ENCODE measurements around the gene CCDC154.
"Not testable (repeated sequence)": the region's sequence is repeated elsewhere in the genome, so short reads cannot be mapped to it uniquely, and the experiment has no call there.

The CCDC154 gene

GRCh38 chr16:1443403-1443973, 868 bp downstream of the CCDC154 start:
- DNase-seq, result no peak

GRCh38 chr16:1442697-1443096, 1.7 kb downstream of the CCDC154 start:
- in situ Hi-C loops (cut with MboI; ENCODE audit: low pct_unique_long_range_greater_than_20kb, low sequenced_read_pairs), result no loop called here
- no peak for DNase-seq

More at GRCh38 chr16:1443403-1443973, 868 bp downstream of the CCDC154 start:
- in situ Hi-C loops (cut with MboI; ENCODE audit: low pct_unique_long_range_greater_than_20kb, low sequenced_read_pairs), result no loop called here

DNA sequence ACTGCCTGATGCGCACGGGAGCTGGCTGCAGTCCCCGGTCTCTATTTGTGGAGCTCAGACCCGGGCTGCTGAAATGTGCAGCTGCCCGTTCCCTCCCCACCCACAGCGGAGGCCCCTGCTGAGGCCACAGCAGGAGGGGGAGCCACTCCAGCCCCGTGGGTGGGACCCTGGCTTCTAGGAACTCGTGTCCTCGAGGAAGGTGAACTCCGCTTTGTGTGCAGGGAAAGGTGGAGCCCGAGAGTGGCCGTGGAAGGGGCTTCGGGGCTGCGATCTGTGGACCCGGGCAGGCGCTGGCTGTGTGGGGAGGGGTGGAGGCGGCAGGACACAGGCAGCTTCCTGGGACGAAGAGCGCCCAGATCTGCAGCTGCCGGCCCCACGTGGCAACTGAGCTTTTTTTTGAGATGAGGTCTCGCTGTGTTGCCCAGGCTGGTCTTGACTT, 2.9 kb downstream of the CCDC154 start:
- in situ Hi-C loops (cut with MboI; ENCODE audit: low pct_unique_long_range_greater_than_20kb, low sequenced_read_pairs), result no loop called here
- DNase-seq, result no peak

DNA sequence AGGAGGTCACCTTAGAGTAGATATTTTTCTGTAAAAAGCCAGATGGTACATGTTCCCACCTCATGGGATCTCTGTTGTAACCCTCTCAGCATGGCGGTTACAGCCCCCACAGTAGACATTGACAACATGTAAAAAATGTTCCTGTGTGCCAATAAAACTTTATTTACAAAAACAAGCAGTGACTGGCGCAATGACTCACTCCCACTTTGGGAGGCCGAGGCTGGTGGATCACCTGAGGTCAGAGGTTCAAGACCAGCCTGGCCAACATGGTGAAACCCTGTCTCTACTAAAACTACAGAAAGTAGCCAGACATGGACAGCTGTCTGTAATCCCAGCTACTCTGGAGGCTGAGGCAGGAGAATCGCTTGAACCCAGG, 4.7 kb downstream of the CCDC154 start:
- in situ Hi-C loops (cut with MboI; ENCODE audit: low pct_unique_long_range_greater_than_20kb, low sequenced_read_pairs); DNase-seq: not testable (repeated sequence)

GRCh38 chr16:1439058-1439698, 5.2 kb downstream of the CCDC154 start:
- in situ Hi-C loops (cut with MboI; ENCODE audit: low pct_unique_long_range_greater_than_20kb, low sequenced_read_pairs), result no loop called here
- DNase-seq, result no peak

- in situ Hi-C loops (cut with MboI; ENCODE audit: low pct_unique_long_range_greater_than_20kb, low sequenced_read_pairs), result no loop called here
- DNase-seq, result no peak
These were observed 5.9 kb downstream of the CCDC154 start for GRCh38 chr16:1438229-1439057.

- in situ Hi-C loops (cut with MboI; ENCODE audit: low pct_unique_long_range_greater_than_20kb, low sequenced_read_pairs), result no loop called here
- DNase-seq, result no peak
These were observed 6.8 kb downstream of the CCDC154 start for GRCh38 chr16:1437606-1438005.

GRCh38 chr16:1436731-1437355, 7.5 kb downstream of the CCDC154 start:
- in situ Hi-C loops (cut with MboI; ENCODE audit: low pct_unique_long_range_greater_than_20kb, low sequenced_read_pairs), result no loop called here
- DNase-seq, result no peak

DNA sequence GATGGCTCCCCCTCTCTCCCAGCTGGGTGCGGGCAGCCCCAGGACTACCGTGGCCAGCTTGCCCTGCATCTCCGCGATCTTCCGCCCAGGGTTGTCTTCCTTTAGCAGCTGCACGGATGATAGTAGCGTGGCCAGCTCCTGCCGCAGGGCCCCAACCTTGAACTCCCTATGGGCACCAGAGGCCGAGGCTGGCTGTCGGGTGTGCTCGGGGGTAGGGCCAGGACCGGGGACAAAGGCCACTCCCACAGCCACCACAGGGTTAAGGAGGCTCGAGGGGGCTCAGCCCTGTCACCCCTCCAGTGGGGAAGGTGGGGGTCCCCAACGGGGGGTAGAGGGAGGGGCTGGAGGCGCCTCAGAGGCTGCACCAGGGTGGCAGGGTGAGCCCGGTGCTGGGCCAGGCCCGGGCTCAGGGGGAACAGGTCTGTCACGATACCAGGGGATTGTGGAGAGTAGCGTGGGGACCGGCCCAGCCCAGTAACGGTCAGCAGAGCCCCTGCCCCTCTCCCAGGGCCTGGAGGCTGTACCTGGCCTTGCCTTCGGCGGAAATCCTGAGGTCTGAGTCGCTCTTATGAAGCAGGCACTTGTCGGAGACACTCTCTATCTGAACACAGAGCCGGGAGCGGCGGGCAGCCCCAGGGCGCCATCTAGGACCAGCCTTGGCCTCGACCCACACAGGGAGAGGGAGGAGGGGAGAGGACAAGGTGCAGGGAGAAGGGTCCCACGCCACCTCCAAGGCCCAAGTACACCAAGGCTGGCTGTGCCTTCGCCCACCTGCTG, 8.2 kb downstream of the CCDC154 start:
- in situ Hi-C loops (cut with MboI; ENCODE audit: low pct_unique_long_range_greater_than_20kb, low sequenced_read_pairs), result no loop called here
- no peak for DNase-seq

GRCh38 chr16:1434644-1435592, 9.4 kb downstream of the CCDC154 start:
- no peak for DNase-seq
- in situ Hi-C loops (cut with MboI; ENCODE audit: low pct_unique_long_range_greater_than_20kb, low sequenced_read_pairs), result no loop called here

DNA sequence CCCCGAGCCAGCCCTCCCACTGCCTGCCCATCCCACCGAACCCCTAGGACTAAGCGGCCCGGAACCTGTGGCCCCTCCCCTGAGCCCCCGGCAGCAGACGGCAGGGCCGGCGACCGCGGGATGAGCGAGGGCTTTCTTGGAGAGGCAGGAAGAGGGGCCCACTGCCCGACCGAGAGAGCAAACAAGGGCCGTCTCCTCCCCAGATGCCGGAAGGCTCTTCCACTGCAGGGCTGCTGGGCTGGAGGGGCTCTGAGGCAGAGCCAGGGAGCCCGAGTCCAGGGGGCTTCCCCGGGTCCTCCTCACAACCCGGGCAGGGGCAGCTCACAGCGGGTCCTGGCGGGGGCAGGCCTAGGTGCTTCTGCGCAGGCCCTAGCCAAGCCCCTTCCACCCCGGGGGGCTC, 10.6 kb downstream of the CCDC154 start:
- no peak for DNase-seq
- in situ Hi-C loops (cut with MboI; ENCODE audit: low pct_unique_long_range_greater_than_20kb, low sequenced_read_pairs), result no loop called here

- DNase-seq, result no peak
- in situ Hi-C loops (cut with MboI; ENCODE audit: low pct_unique_long_range_greater_than_20kb, low sequenced_read_pairs), result no loop called here
These were observed 11.1 kb downstream of the CCDC154 start for GRCh38 chr16:1433263-1433560.

DNA sequence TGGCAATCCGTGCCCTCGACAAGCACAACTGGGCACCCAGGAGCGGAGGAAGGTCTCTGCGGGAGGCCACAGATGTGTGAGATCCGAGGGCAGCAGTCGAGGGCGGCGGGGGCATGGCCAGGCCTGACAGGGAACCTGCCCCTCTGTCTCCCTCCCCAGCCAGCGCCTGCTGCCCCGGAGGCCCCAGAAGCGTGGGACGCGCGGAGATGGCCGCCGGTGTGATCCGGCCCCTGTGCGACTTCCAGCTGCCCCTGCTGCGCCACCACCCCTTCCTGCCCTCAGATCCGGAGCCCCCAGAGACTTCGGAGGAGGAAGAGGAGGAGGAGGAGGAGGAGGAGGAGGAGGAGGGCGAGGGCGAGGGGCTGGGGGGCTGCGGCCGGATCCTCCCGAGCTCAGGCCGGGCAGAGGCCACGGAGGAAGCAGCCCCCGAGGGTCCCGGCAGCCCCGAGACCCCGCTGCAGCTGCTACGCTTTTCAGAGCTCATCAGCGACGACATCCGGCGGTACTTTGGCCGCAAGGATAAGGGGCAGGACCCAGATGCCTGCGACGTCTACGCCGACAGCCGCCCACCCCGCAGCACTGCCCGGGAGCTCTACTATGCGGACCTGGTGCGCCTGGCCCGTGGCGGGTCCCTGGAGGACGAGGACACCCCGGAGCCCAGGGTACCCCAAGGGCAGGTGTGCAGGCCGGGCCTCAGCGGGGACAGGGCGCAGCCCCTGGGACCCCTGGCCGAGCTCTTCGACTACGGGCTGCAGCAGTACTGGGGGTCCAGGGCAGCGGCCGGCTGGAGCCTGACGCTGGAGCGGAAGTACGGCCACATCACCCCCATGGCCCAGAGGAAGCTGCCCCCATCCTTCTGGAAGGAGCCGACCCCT, 11.7 kb downstream of the CCDC154 start:
- in situ Hi-C loops (cut with MboI; ENCODE audit: low pct_unique_long_range_greater_than_20kb, low sequenced_read_pairs), result no loop called here
- no peak for DNase-seq

DNA sequence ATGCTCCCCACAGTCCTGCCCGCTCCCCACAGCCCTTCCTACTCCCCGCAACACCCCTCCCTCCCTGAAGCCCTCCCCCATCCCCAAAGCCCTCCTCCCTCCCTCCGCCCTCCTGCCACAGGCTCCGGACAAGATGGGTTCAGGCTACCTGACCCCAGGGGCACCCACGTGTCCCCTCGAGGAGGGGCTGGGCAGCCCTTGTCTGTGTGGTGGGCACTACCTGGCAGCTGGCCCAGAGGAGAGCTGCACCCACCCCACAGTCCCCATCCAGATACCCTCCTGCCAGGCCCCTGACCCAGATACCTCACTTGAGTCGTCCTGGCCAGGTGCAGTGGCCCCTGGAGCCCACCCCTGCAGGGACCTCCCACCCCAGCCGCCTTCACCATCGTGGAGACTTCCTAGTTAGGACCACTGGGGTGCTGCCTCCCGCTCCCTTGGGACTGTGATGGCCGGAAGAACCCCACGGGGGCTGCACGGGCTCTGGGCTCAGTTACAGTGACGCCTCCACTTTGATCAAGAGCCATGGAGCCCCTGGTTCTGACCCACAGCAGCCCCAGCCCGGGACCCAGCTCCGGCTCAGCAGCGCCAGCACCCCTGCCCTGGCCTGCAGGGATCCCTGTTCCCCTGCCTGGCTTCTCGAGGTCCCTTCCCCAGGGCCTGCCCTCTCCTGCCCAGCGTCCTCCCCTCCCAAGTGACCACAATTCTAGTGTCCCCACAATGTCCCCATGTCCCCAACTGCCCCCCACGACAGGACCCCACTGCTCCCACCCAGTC, 12.7 kb downstream of the CCDC154 start:
- no peak for DNase-seq
- in situ Hi-C loops (cut with MboI; ENCODE audit: low pct_unique_long_range_greater_than_20kb, low sequenced_read_pairs), result no loop called here

GRCh38 chr16:1430759-1431496, 13.4 kb downstream of the CCDC154 start, which contains the start of gene PERCC1:
PERCC1 (plus strand) TSS chr16:1431078; CDS start chr16:1432594, 1,516 bp downstream.
- DNase-seq, result no peak
- in situ Hi-C loops (cut with MboI; ENCODE audit: low pct_unique_long_range_greater_than_20kb, low sequenced_read_pairs), result no loop called here

DNA sequence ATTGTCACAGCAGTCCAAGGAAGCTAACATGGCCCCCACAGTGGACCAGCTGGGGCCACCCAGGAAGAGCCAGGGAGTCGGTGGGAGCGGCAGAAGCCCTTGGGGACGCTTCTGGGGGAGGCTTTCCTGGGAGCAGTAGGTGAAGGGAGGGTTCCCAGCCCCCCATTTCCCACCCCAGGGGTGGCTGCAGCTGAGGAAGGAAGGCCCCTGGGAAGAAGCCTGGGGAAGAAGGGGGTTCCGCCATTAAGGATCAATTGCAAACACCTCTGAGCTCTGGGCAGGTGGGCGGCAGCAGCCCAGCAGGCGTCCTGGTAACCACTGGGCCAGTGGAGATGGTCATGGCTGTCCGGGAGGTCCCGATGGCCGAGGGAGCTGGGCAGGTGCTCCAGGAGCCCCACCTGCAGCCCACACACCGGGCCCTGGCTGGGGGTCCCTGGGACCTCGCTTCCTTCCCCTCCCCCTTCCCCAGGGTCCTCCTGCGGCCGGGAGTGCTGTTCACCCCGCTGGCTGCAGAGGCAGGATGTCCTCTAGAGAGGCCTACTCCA, 14.1 kb downstream of the CCDC154 start:
- no peak for DNase-seq
- in situ Hi-C loops (cut with MboI; ENCODE audit: low pct_unique_long_range_greater_than_20kb, low sequenced_read_pairs), result no loop called here
